Activated CD4-positive, alpha-beta T cell treated with anti-CD3 and anti-CD28 coated beads for 36 hours (primary cell): ENCODE measurements around the gene ETNK2. TPM values are rescaled to one million over a fixed set of nuclear protein-coding genes. Genes with fewer than 3 reads are reported as not detected.

ENCODE experiments used
- ATAC-seq: fragments of 200-7000 bp; cut with Tn5 transposase; one replicate; pipeline ENCODE4 v1.10.0; 2021; ENCODE audit warnings: mild to moderate bottlenecking, moderate library complexity
- CTCF ChIA-PET: fragments of 350-600 bp; sonication (Branson Sonifier 250); formaldehyde crosslinking; loops from one replicate; lab custom pipeline; 2021; ENCODE audit warnings: antibody characterized with exemption; lab: Charles Lee
- POLR2A ChIA-PET: fragments of 350-600 bp; sonication (Branson Sonifier 250); formaldehyde crosslinking; loops from one replicate; lab custom pipeline; 2021; ENCODE audit warnings: antibody characterized with exemption, inconsistent platforms; lab: Charles Lee
- DNase-seq: peaks from one replicate; pipeline ENCODE4 v3.0.0-alpha.2; 2020
- H3K27ac Mint-ChIP-seq: one replicate; pipeline ENCODE4 v1.8.0; 2021; ENCODE audit warnings: mixed read lengths
- H3K27me3 Mint-ChIP-seq: one replicate; pipeline ENCODE4 v1.8.0; 2021; ENCODE audit warnings: mixed read lengths
- H3K36me3 Mint-ChIP-seq: one replicate; pipeline ENCODE4 v1.8.0; 2021; ENCODE audit warnings: low read depth, mixed read lengths
- H3K4me1 Mint-ChIP-seq: one replicate; pipeline ENCODE4 v1.8.0; 2021; ENCODE audit warnings: mixed read lengths
- H3K4me3 Mint-ChIP-seq: one replicate; pipeline ENCODE4 v1.8.0; 2021; ENCODE audit warnings: mild to moderate bottlenecking, moderate library complexity, mixed read lengths
- H3K9me3 Mint-ChIP-seq: one replicate; pipeline ENCODE4 v1.8.0; 2021; ENCODE audit warnings: low read depth, mixed read lengths
- intact Hi-C, 2 experiments: fragments of 100-400 bp; cut with DNase I in 1 of 2; cut with micrococcal nuclease in 1 of 2; formaldehyde crosslinking; loops; one replicate each; pipeline versions ENCODE4 v1.14.2 to v1.15.1; 2022 to 2024; cut with DNase I, micrococcal nuclease
- total RNA-seq, 2 experiments: library from RNA; stranded (reverse); gene quantifications; one replicate each; pipeline ENCODE4 v1.2.3, GENCODE V29; 2021

ETNK2 gene
- total RNA-seq, 2 experiments from 2014 or later, result 0.77 to 0.82 TPM

GRCh38 chr1:204146309-204146708 lies 5.5 kb downstream of the ETNK2 start:
- Mint-ChIP-seq H3K4me1 (no peaks in the 10 kb centered on the region), H3K27me3 (no peaks in the 10 kb centered on the region), H3K4me3 (no peak overlapping the region), H3K27ac (no peak overlapping the region), H3K36me3 (no peaks in the 10 kb centered on the region), H3K9me3 (no peaks in the 10 kb centered on the region)
- intact Hi-C loops, result no loop called here
- POLR2A ChIA-PET, result no interaction called here
- ATAC-seq (no peak), DNase-seq (no peak)
- CTCF ChIA-PET, result interaction anchor here (0.6 to 2.3 kb wide), 2 partner anchors 17 to 97 kb away, joined by 3 to 7 read pairs; no protein-coding TSS in a partner anchor

GRCh38 chr1:204145033-204145504 lies 6.8 kb downstream of the ETNK2 start:
- POLR2A ChIA-PET, result no interaction called here
- Mint-ChIP-seq H3K27me3 (no peaks in the 10 kb centered on the region), H3K9me3 (no peaks in the 10 kb centered on the region), H3K36me3 (no peaks in the 10 kb centered on the region), H3K27ac (no peak overlapping the region), H3K4me1 (no peaks in the 10 kb centered on the region), H3K4me3 (no peak overlapping the region)
- DNase-seq, result no peak
- CTCF ChIA-PET, result interaction anchor here (0.6 to 2.3 kb wide), 2 partner anchors 16 to 647 kb away, joined by 4 to 7 read pairs; no protein-coding TSS in a partner anchor
- ATAC-seq, result no peak
- intact Hi-C loops, result no loop called here

GRCh38 chr1:204143276-204144041 lies 8.4 kb downstream of the ETNK2 start:
- Mint-ChIP-seq H3K9me3 (no peaks in the 10 kb centered on the region), H3K36me3 (no peaks in the 10 kb centered on the region), H3K27me3 (no peaks in the 10 kb centered on the region), H3K27ac (no peak overlapping the region), H3K4me3 (no peak overlapping the region), H3K4me1 (no peaks in the 10 kb centered on the region)
- no peak for DNase-seq
- POLR2A ChIA-PET, result no interaction called here
- CTCF ChIA-PET, result interaction anchor here (0.8 kb wide), 1 partner anchor 21 kb away, joined by 3 read pairs; no protein-coding TSS in a partner anchor
- intact Hi-C loops, result no loop called here
- no peak for ATAC-seq

- CTCF ChIA-PET, result interaction anchor here (0.6 to 1.4 kb wide), 5 partner anchors 14 to 256 kb away, joined by 3 to 10 read pairs (median 3); no protein-coding TSS in a partner anchor
- DNase-seq (no peak), ATAC-seq (peak; percentile 66)
- no peaks in the 10 kb centered on the region for H3K27me3 Mint-ChIP-seq
- POLR2A ChIA-PET, result no interaction called here
- no peak overlapping the region for H3K27ac Mint-ChIP-seq
- intact Hi-C loops, result no loop called here
- no peaks in the 10 kb centered on the region for H3K4me1 Mint-ChIP-seq
- H3K36me3 Mint-ChIP-seq, result no peaks in the 10 kb centered on the region
- H3K9me3 Mint-ChIP-seq, result no peaks in the 10 kb centered on the region
- H3K4me3 Mint-ChIP-seq, result no peak overlapping the region
Measured at GRCh38 chr1:204142032-204142974, 9.5 kb downstream of the ETNK2 start.

GRCh38 chr1:204141131-204141530 lies 10.7 kb downstream of the ETNK2 start:
- H3K27ac Mint-ChIP-seq, result no peak overlapping the region
- H3K36me3 Mint-ChIP-seq, result no peaks in the 10 kb centered on the region
- CTCF ChIA-PET, result interaction anchor here (0.7 to 1.4 kb wide), 4 partner anchors 13 to 258 kb away, joined by 3 to 10 read pairs (median 4); no protein-coding TSS in a partner anchor
- H3K27me3 Mint-ChIP-seq, result no peaks in the 10 kb centered on the region
- H3K4me3 Mint-ChIP-seq, result no peak overlapping the region
- no peaks in the 10 kb centered on the region for H3K9me3 Mint-ChIP-seq
- POLR2A ChIA-PET, result no interaction called here
- intact Hi-C loops, result no loop called here
- DNase-seq (no peak), ATAC-seq (no peak)
- no peaks in the 10 kb centered on the region for H3K4me1 Mint-ChIP-seq

GRCh38 chr1:204139952-204140351 lies 11.9 kb downstream of the ETNK2 start:
- Mint-ChIP-seq H3K36me3 (no peaks in the 10 kb centered on the region), H3K27ac (no peak overlapping the region), H3K4me1 (no peaks in the 10 kb centered on the region), H3K9me3 (no peaks in the 10 kb centered on the region), H3K4me3 (no peak overlapping the region), H3K27me3 (no peaks in the 10 kb centered on the region)
- ChIA-PET CTCF (no interaction called here), POLR2A (no interaction called here)
- intact Hi-C loops, result no loop called here
- ATAC-seq (no peak), DNase-seq (no peak)

GRCh38 chr1:204139088-204139487 lies 12.8 kb downstream of the ETNK2 start:
- CTCF ChIA-PET, result interaction anchor here (0.7 to 1.2 kb wide), 2 partner anchors 9 to 10 kb away, joined by 3 to 6 read pairs; no protein-coding TSS in a partner anchor
- H3K27me3 Mint-ChIP-seq, result no peaks in the 10 kb centered on the region
- ATAC-seq (no peak), DNase-seq (no peak)
- H3K36me3 Mint-ChIP-seq, result no peaks in the 10 kb centered on the region
- no peaks in the 10 kb centered on the region for H3K9me3 Mint-ChIP-seq
- H3K4me3 Mint-ChIP-seq, result no peak overlapping the region
- POLR2A ChIA-PET, result no interaction called here
- H3K27ac Mint-ChIP-seq, result no peak overlapping the region
- no peaks in the 10 kb centered on the region for H3K4me1 Mint-ChIP-seq
- intact Hi-C loops, result no loop called here

GRCh38 chr1:204136814-204137213 lies 15.0 kb downstream of the ETNK2 start:
- ChIA-PET CTCF (interaction anchor here (0.8 to 1.6 kb wide), 5 partner anchors 8 to 278 kb away, joined by 3 to 12 read pairs (median 3); partner anchors contain the start of gene ETNK2), POLR2A (no interaction called here)
- no peak for ATAC-seq
- intact Hi-C loops, result no loop called here
- H3K27ac Mint-ChIP-seq, result no peak overlapping the region
- H3K4me3 Mint-ChIP-seq, result no peak overlapping the region
- H3K27me3 Mint-ChIP-seq, result no peaks in the 10 kb centered on the region
- DNase-seq, result no peak
- H3K4me1 Mint-ChIP-seq, result no peaks in the 10 kb centered on the region
- no peaks in the 10 kb centered on the region for H3K36me3 Mint-ChIP-seq
- H3K9me3 Mint-ChIP-seq, result no peaks in the 10 kb centered on the region

- Mint-ChIP-seq H3K27ac (no peak overlapping the region), H3K9me3 (no peaks in the 10 kb centered on the region), H3K4me3 (no peak overlapping the region), H3K27me3 (no peaks in the 10 kb centered on the region), H3K4me1 (peaks cover 3% of the 10 kb centered on the region), H3K36me3 (no peaks in the 10 kb centered on the region)
- intact Hi-C loops, result no loop called here
- ChIA-PET CTCF (interaction anchor here (0.6 kb wide), 1 partner anchor 87 kb away, joined by 3 read pairs; no protein-coding TSS in a partner anchor), POLR2A (no interaction called here)
- no peak for ATAC-seq
- DNase-seq, result no peak
Measured at GRCh38 chr1:204134103-204134502, 17.7 kb downstream of the ETNK2 start.

- CTCF ChIA-PET, result interaction anchor here (0.5 to 1.9 kb wide), 2 partner anchors 262 to 296 kb away, joined by 3 to 4 read pairs; no protein-coding TSS in a partner anchor
- no peaks in the 10 kb centered on the region for H3K9me3 Mint-ChIP-seq
- POLR2A ChIA-PET, result no interaction called here
- no peak overlapping the region for H3K4me3 Mint-ChIP-seq
- intact Hi-C loops, result no loop called here
- no peak overlapping the region for H3K27ac Mint-ChIP-seq
- no peaks in the 10 kb centered on the region for H3K36me3 Mint-ChIP-seq
- H3K27me3 Mint-ChIP-seq, result no peaks in the 10 kb centered on the region
- H3K4me1 Mint-ChIP-seq, result peaks cover 5% of the 10 kb centered on the region
- DNase-seq (no peak), ATAC-seq (no peak)
Measured at GRCh38 chr1:204132718-204133117, 19.1 kb downstream of the ETNK2 start.

GRCh38 chr1:204131978-204132377 lies 19.9 kb downstream of the ETNK2 start:
- H3K27ac Mint-ChIP-seq, result no peak overlapping the region
- H3K9me3 Mint-ChIP-seq, result no peaks in the 10 kb centered on the region
- no peak overlapping the region for H3K4me3 Mint-ChIP-seq
- CTCF ChIA-PET, result interaction anchor here (0.5 to 4.9 kb wide), 3 partner anchors 258 to 295 kb away, joined by 3 to 25 read pairs (median 4); no protein-coding TSS in a partner anchor
- H3K27me3 Mint-ChIP-seq, result no peaks in the 10 kb centered on the region
- intact Hi-C loops, result no loop called here
- no peak for ATAC-seq
- no peak for DNase-seq
- no peaks in the 10 kb centered on the region for H3K36me3 Mint-ChIP-seq
- H3K4me1 Mint-ChIP-seq, result peaks cover 5% of the 10 kb centered on the region
- POLR2A ChIA-PET, result no interaction called here
